K562 (cell line): ENCODE data around the gene SAMD14. TPM values are rescaled to one million over a fixed set of nuclear protein-coding genes. Genes with fewer than 3 reads are reported as not detected.

ENCODE experiments used
- HDAC3 ChIP-seq: fragments of 450-650 bp; IDR thresholded peaks from 2 replicates; pipeline ENCODE4 v1.6.1; 2018; ENCODE audit warnings: borderline replicate concordance, mild to moderate bottlenecking, moderate library complexity; ENCODE audit not compliant: partially characterized antibody
- NFXL1 ChIP-seq: fragments of 450-650 bp; formaldehyde crosslinking; IDR thresholded peaks from 2 replicates; pipeline ENCODE4 v1.4.0; 2021; ENCODE audit warnings: mild to moderate bottlenecking
- polyA plus RNA-seq, 8 experiments: library from polyadenylated mRNA; depleted of rRNA in 4 of 8; stranded (reverse) in 5 of 8; unstranded in 3 of 8; fragments of >200 nt; fragmentation: Nextera tagmentation in 2 of 8; fragmentation: Illumina TruSeq in 1 of 8; extraction: Ambion mirVana in 2 of 8; extraction: Trizol in 1 of 8; gene quantifications; 2 replicates each; pipeline versions ENCODE4 v1.2.1 to v1.2.3, GENCODE V29; 2011 to 2014; ENCODE audit warnings: inconsistent platforms in 1 of 8, missing spikeins in 1 of 8
- total RNA-seq, 7 experiments: library from RNA; depleted of rRNA in 6 of 7; stranded (reverse); fragments of >200 nt in 6 of 7; fragmentation: Illumina TruSeq in 2 of 7; extraction: Trizol in 2 of 7; gene quantifications; 2 replicates each; pipeline versions ENCODE4 v1.2.1 to v1.2.3, GENCODE V29; 2011 to 2021; ENCODE audit warnings: low replicate concordance in 1 of 7
- TF ChIP-seq, protein P1 (sequence below): fragments of 250-450 bp; sonication (Bioruptor Pico); IDR thresholded peaks from 2 replicates; pipeline ENCODE4 v1.5.0; 2021
- TF ChIP-seq, protein P2 (sequence below): sonication (generic); formaldehyde crosslinking; IDR thresholded peaks from 2 replicates; pipeline ENCODE4 v1.8.0; 2022; ENCODE audit warnings: mild to moderate bottlenecking, low read depth, missing genetic modification reagents

SAMD14 gene
- total and polyA plus RNA-seq, 9 of the 15 experiments (the other 6 are each of a cell fraction or from before 2014, with no cell fraction given), result 0.04 to 0.07 TPM; not detected in 7

DNA sequence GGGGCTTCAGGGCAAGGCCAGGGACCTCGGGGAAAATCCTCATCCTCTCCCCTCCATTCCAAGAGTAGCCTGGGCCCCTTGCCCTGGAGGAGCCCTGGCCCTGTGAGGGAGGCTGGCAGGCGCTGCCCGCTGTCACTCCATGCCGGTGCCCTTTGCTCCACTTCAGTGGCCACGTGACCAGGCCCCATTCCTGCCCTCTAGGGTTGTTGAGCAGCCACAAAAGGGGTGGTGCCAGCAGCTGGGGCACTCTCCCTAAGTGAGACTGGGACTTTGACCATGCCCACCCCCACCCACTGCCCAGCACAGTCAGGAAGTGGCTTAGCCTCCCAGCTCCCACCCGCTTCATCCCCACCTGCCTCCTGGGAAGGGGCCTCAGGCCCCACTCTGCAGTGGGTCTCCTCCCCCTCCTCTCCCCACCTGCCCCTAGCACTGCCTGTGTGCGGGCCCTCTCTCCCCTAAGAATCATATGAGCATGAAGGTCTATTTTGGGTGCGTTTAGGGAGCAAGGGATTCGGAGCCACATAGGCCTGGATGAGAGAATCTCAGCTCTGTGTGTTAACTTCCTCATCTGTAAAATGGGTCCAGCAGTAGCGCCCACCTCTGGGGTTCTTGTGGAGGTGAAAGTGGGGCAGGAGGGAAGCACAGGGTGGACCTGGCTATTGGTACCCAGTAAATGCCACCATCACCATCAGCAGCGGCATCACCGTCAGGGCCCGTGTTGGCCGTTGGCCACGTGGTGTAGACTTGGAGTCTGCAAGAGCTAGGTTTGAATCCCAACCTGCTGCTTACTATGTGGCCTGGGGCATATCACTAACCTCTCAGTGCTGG is 27.6 kb downstream of the SAMD14 start (continued):
- TF ChIP-seq, protein P1, sequence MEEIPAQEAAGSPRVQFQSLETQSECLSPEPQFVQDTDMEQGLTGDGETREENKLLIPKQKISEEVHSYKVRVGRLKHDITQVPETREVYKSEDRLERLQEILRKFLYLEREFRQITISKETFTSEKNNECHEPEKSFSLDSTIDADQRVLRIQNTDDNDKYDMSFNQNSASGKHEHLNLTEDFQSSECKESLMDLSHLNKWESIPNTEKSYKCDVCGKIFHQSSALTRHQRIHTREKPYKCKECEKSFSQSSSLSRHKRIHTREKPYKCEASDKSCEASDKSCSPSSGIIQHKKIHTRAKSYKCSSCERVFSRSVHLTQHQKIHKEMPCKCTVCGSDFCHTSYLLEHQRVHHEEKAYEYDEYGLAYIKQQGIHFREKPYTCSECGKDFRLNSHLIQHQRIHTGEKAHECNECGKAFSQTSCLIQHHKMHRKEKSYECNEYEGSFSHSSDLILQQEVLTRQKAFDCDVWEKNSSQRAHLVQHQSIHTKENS (CRISPR knock-in tag), result no peak
- TF ChIP-seq HDAC3 (no peak), NFXL1 (CRISPR knock-in tag) (no peak)
- TF ChIP-seq, protein P2, sequence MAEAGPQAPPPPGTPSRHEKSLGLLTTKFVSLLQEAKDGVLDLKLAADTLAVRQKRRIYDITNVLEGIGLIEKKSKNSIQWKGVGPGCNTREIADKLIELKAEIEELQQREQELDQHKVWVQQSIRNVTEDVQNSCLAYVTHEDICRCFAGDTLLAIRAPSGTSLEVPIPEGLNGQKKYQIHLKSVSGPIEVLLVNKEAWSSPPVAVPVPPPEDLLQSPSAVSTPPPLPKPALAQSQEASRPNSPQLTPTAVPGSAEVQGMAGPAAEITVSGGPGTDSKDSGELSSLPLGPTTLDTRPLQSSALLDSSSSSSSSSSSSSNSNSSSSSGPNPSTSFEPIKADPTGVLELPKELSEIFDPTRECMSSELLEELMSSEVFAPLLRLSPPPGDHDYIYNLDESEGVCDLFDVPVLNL (CRISPR knock-in tag), result no peak
